Mammary epithelial cell (primary cell): ENCODE data around the gene IFNA7.
"Not testable (repeated sequence)": the region's sequence is repeated elsewhere in the genome, so short reads cannot be mapped to it uniquely, and the experiment has no call there.

Experiments
- CTCF ChIP-seq, 2 donors: IDR thresholded peaks in 1 of 2; conservative IDR thresholded peaks in 1 of 2; 2 replicates each; pipeline ENCODE4 v1.5.1; 2011 to 2012; ENCODE audit warnings: inconsistent platforms in 2 of 2, low read length in 2 of 2, mild to moderate bottlenecking in 2 of 2, control low read depth in 1 of 2, low read depth in 1 of 2; ENCODE audit not compliant: insufficient read depth in 1 of 2; ENCODE audit errors: extremely low read depth in 1 of 2
- EZH2 ChIP-seq: IDR thresholded peaks from 2 replicates; pipeline ENCODE4 v1.6.1; 2012; ENCODE audit warnings: low read length, inconsistent platforms, borderline replicate concordance

GRCh38 chr9:21166560-21166959, 35.4 kb downstream of the IFNA7 start, which contains the start of gene IFNA21:
- TF ChIP-seq CTCF (conservative IDR thresholded peaks at IDR 0.05 in 1 of 2, IDR thresholded peaks at IDR 0.05 in 1 of 2; ENCODE audit: extremely low read depth in 1 of 2, insufficient read depth in 1 of 2, low read depth in 1 of 2, low read length in 2 of 2); EZH2: not testable (repeated sequence)
